CD1c-positive myeloid dendritic cell (primary cell): ENCODE results near the gene REXO5.
"Not testable (repeated sequence)": the region's sequence is repeated elsewhere in the genome, so short reads cannot be mapped to it uniquely, and the experiment has no call there.

Experiments used
- DNase-seq: peaks from one replicate; pipeline ENCODE4 v3.0.0-alpha.2; 2016; ENCODE audit errors: extremely low spot score

The REXO5 gene

GRCh38 chr16:20806168-20807050, at the start of gene REXO5, which contains the start of gene ERI2:
Gene REXO5 (plus strand): TSS chr16:20806527. CDS start chr16:20806954, 427 bp downstream.
Gene ERI2 (minus strand): TSS chr16:20806472. CDS start chr16:20806430, 42 bp downstream.
- DNase-seq, result peak; percentile 96

GRCh38 chr16:20760346-20760745, 46.0 kb upstream of the REXO5 start:
- DNase-seq, result no peak

GRCh38 chr16:20761175-20761574, 45.2 kb upstream of the REXO5 start:
- DNase-seq, result no peak

GRCh38 chr16:20762404-20763123, 43.8 kb upstream of the REXO5 start:
- no peak for DNase-seq

GRCh38 chr16:20763461-20764232, 42.7 kb upstream of the REXO5 start, which contains the start of gene ACSM3:
Gene ACSM3 (plus strand): TSS chr16:20764014. CDS start chr16:20770035, 6,021 bp downstream.
- peak; percentile 91 for DNase-seq

- DNase-seq, result not testable (repeated sequence)
Observed at GRCh38 chr16:20764448-20764847, 41.9 kb upstream of the REXO5 start.

GRCh38 chr16:20765732-20766131, 40.6 kb upstream of the REXO5 start:
- no peak for DNase-seq

- no peak for DNase-seq
Observed at GRCh38 chr16:20766294-20766693, 40.0 kb upstream of the REXO5 start.

- DNase-seq, result no peak
Observed at GRCh38 chr16:20767577-20767976, 38.8 kb upstream of the REXO5 start.

GRCh38 chr16:20768121-20768520, 38.2 kb upstream of the REXO5 start:
- no peak for DNase-seq

- no peak for DNase-seq
Observed at GRCh38 chr16:20768818-20769217, 37.5 kb upstream of the REXO5 start.

GRCh38 chr16:20773679-20774078, 32.6 kb upstream of the REXO5 start:
- DNase-seq, result no peak

GRCh38 chr16:20774703-20775362, 31.5 kb upstream of the REXO5 start:
- DNase-seq, result peak; percentile 61

GRCh38 chr16:20781697-20782096, 24.6 kb upstream of the REXO5 start:
- no peak for DNase-seq

GRCh38 chr16:20782470-20782869, 23.9 kb upstream of the REXO5 start:
- no peak for DNase-seq

GRCh38 chr16:20784204-20784603, 22.1 kb upstream of the REXO5 start:
- no peak for DNase-seq

- no peak for DNase-seq
Observed at GRCh38 chr16:20789130-20789529, 17.2 kb upstream of the REXO5 start.

- no peak for DNase-seq
Observed at GRCh38 chr16:20791923-20792612, 14.3 kb upstream of the REXO5 start.

GRCh38 chr16:20798364-20798763, 8.0 kb upstream of the REXO5 start:
- DNase-seq, result no peak

- peak; percentile 28 for DNase-seq
Observed at GRCh38 chr16:20799599-20799998, 6.7 kb upstream of the REXO5 start.

- DNase-seq, result no peak
Observed at GRCh38 chr16:20801278-20801677, 5.0 kb upstream of the REXO5 start.
